GM21381 (cell line): ENCODE data around the gene ARSB.
"Not testable (repeated sequence)": the region's sequence is repeated elsewhere in the genome, so short reads cannot be mapped to it uniquely, and the experiment has no call there.

Source experiments
- ATAC-seq: cut with Tn5 transposase; IDR thresholded peaks from one replicate; pipeline ENCODE4 v1.9.1; 2021; ENCODE audit warnings: mild to moderate bottlenecking, moderate library complexity; ENCODE audit not compliant: unreplicated experiment

Gene ARSB

DNA sequence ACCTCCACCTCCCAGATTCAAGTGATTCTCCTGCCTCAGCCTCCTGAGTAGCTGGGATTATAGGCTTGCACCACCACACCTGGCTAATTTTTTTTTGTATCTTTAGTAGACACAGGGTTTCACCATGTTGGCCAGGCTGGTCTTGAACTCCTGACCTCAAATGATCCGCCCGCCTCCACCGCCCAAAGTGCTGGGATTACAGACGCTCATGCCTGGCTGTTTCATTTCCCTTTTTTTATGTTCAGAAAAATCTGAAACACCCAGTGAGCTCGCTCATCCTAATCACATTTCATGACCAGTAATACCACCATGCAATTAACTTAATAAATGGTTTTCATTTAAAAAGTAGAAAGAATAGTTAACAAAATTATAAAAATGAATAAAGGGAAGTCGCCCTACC, 252.4 kb downstream of the ARSB start:
- ATAC-seq: not testable (repeated sequence)

DNA sequence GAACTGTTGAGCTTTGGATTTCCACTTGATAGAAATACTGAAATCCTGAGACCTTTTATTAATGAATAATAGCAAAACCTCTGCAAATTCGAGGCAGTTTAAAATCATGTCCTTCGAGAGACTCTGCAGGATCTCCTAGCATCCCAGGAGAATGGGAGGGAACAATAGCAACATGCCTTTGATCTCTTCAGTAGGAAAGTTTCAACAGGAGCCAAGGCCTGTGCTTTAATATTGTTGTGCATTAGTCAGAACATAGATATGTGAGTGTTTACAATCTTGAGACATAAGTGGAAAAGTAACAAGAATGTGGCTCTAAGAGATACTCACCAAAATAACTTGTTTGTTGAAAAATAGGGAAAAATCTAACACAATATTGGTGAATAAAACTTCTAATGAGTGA, 253.2 kb downstream of the ARSB start:
- no peak for ATAC-seq

DNA sequence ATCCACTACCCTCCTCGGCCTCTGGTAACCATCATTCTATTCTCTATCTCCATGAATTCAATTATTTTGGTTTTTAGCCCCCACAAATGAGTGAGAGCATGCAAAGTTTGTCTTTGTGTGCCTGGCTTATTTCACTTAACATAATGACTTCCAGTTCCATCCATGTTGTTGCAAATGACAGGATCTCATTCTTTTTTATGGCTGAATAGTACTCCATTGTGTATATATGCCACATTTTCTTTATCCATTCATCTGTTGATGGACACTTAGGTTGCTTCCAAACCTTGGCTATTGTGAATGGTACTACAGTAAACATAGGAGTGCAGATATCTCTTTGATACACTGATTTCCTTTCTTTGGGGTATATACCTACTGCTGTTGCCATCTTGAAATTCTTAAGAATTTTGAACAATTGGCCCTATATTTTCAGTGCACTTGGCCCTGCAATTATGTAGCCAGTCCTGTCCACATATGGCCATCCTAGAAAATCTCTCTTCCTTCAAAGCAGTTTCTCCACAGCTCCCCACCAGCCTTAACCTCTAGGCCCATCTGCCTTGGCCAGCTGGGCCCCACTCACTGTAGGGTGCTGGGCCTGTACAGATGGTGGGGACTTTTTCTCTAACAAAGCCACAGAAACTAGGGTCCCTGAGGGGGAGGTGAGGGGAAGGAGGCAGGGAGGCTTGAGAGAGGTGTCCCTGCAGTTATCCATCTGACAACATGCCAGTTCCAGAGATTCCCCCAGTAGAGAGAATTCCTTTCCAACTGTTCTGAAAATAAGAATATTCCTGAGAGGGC, 254.6 kb downstream of the ARSB start:
- ATAC-seq: no peak

DNA sequence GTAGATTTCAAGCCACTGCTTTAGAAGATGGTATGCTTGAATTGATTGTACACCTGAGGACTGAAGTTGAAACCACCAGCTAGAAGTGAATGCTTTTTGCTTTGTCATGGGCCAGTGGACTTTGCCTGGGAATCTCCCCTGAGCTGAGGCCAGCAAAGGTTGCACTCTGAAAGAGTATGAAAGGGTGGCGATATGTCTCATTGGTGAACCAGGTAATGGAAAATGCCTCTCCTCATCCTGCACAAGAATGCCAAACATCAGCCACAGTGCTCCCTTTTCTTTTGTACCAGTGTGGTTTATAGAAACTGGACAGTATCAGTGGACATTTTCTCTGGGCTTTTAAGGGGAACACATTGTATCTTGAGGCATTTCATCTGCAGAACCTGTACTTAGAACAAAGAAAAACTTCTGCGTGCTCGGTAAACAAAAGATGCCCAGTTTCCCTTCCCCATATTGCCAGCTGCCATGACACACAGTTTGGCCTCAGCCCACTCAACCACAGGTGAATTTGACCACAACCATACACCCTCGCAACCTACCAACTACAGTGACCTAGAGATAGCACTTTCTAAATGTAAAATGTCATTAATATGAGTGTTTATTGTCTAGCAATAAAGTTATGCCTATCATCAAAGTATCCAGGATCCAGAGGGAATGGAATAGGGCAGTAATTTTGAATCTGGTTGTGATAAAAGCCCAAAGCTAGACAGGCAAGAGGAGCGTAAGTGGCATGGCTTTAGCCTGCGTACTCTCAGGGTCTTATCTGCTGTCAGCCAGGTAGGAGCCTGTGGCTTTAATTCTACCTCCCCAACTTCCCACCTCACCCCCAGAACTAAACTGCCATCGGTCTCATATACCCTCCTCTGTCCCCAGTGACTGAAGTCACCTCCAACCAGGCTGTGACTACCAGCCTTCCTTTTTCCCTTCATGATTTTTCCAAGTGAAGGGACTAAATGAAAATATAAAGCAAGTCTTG, 257.0 kb downstream of the ARSB start:
- peak; percentile 83 for ATAC-seq
